ENCODE measurements around the gene BAZ2B. TPM values are rescaled to one million over a fixed set of nuclear protein-coding genes. Genes with fewer than 3 reads are reported as not detected.
A peak's percentile ranks its signal among the peaks of the same experiment; 100 is the strongest.

Gene BAZ2B
- total and polyA plus RNA-seq, 2 donors (not counting 3 experiments of a cell fraction or from before 2014, with no cell fraction given) = 22.1 to 73.8 TPM

- dilution Hi-C loops (cut with MboI; ENCODE audit: extremely low pct_ligation_motif_present, low sequenced_read_pairs) = loop anchor here (25.0 kb wide), 1 partner anchor 100 kb away; the partner anchor contains the start of gene MARCHF7
- no peaks in the 10 kb centered on the region for H3K36me3 ChIP-seq (ENCODE audit: control insufficient read depth in 2 of 2, extremely low read depth in 1 of 2, insufficient read depth in 2 of 2, low read length in 2 of 2)
- no peak overlapping the region for H3K4me3 ChIP-seq (replicated peaks in 1 of 3; ENCODE audit: insufficient read depth in 1 of 3, low read depth in 1 of 3, low read length in 3 of 3)
- FAIRE-seq (no peak), DNase-seq (ENCODE audit: low read depth, low spot score) (peak; percentile 37)
- H3K9ac ChIP-seq (replicated peaks; ENCODE audit: extremely low read depth, insufficient read depth, low read length) = no peak overlapping the region
- H3K4me1 ChIP-seq (ENCODE audit: control insufficient read depth, extremely low read depth, insufficient read depth, low read length) = peaks cover 23% of the 10 kb centered on the region
- CTCF ChIA-PET = no interaction called here
- intact Hi-C loops (cut with micrococcal nuclease) = loop anchor here (10.0 kb wide), 1 partner anchor 352 kb away; no protein-coding TSS in a partner anchor
- no peaks in the 10 kb centered on the region for H3K9me3 ChIP-seq (replicated peaks; ENCODE audit: control insufficient read depth, insufficient read depth, low read length)
- H3K4me2 ChIP-seq (ENCODE audit: insufficient read depth, low read length) = peak overlapping the region; percentile 8
- H4K20me1 ChIP-seq (replicated peaks; ENCODE audit: control insufficient read depth, extremely low read depth, insufficient read depth, low read length) = peaks cover 6% of the 10 kb centered on the region
- peaks cover 44% of the 10 kb centered on the region for H3K79me2 ChIP-seq (ENCODE audit: control insufficient read depth, insufficient read depth, low read length)
- no peaks in the 10 kb centered on the region for H3K9me1 ChIP-seq (replicated peaks; ENCODE audit: control insufficient read depth, extremely low read depth, insufficient read depth, low read length)
- POLR2A ChIA-PET = no interaction called here
- BruUV-seq (replicated peaks) = no TSS peak
- H2AFZ ChIP-seq (ENCODE audit: low read depth, low read length) = no peak overlapping the region
- H3K27ac ChIP-seq (ENCODE audit: insufficient read depth, low read depth, low read length) = no peak overlapping the region
- no peak for TF ChIP-seq CTCF (IDR thresholded peaks at IDR 0.05; ENCODE audit: extremely low read depth in 1 of 2, insufficient read depth in 1 of 2, low read depth in 1 of 2, low read length in 2 of 2)
- TF ChIP-seq POLR2AphosphoS5 (IDR thresholded peaks at IDR 0.05; ENCODE audit: insufficient read depth, low read depth, low read length) = no peak
- no peak for TF ChIP-seq EZH2 (IDR thresholded peaks at IDR 0.05; ENCODE audit: borderline replicate concordance, low read depth, low read length, severe bottlenecking)
- no peak for TF ChIP-seq MAX (IDR thresholded peaks at IDR 0.05; ENCODE audit: insufficient read depth, insufficient read length)
- no peak for TF ChIP-seq GATA2 (IDR thresholded peaks at IDR 0.05; ENCODE audit: insufficient read depth, insufficient read length, low read depth, low read length)
- no peak for TF ChIP-seq MYC (IDR thresholded peaks at IDR 0.05; ENCODE audit: low read depth, low read length)
- H3K27me3 ChIP-seq (ENCODE audit: control insufficient read depth in 2 of 2, insufficient read depth in 2 of 2, low read length in 2 of 2) = no peaks in the 10 kb centered on the region
Measured at GRCh38 chr2:159612255-159612901, 4.0 kb downstream of the BAZ2B start.

Measured in endothelial cell of umbilical vein (primary cell).